Uterus (tissue), 4 donors: ENCODE results near the gene TSPAN18. TPM values are rescaled to one million over a fixed set of nuclear protein-coding genes. Genes with fewer than 3 reads are reported as not detected.

Source experiments
- DNase-seq, 2 donors: peaks; one replicate each; pipeline ENCODE4 v3.0.0-alpha.2; 2019 to 2020
- H3K27ac ChIP-seq, 2 donors: fragments of 200-600 bp; sonication (generic); 1 replicate in 1 of 2; 2 replicates in 1 of 2; pipeline ENCODE4 v1.5.1; 2016 to 2018
- H3K27me3 ChIP-seq, 2 donors: fragments of 200-600 bp; sonication (generic); one replicate each; pipeline ENCODE4 v1.5.1; 2018 to 2019; ENCODE audit warnings: control low read depth in 1 of 2
- H3K36me3 ChIP-seq, 2 donors: fragments of 200-600 bp; sonication (generic); one replicate each; pipeline ENCODE4 v1.5.1; 2019; ENCODE audit warnings: control low read depth in 1 of 2
- H3K4me1 ChIP-seq, 2 donors: fragments of 200-600 bp; sonication (generic); one replicate each; pipeline ENCODE4 v1.5.1; 2018 to 2019; ENCODE audit warnings: control low read depth in 1 of 2
- H3K4me3 ChIP-seq, 2 donors: fragments of 200-600 bp; sonication (generic); 1 replicate in 1 of 2; 2 replicates in 1 of 2; pipeline ENCODE4 v1.5.1; 2018 to 2019; ENCODE audit warnings: mild to moderate bottlenecking in 1 of 2
- H3K9me3 ChIP-seq, 2 donors: fragments of 200-600 bp; sonication (generic); one replicate each; pipeline ENCODE4 v1.5.1; 2019; ENCODE audit warnings: control low read depth in 1 of 2
- POLR2A ChIP-seq, 2 donors: fragments of 450-650 bp; IDR thresholded peaks; one replicate each; pipeline ENCODE4 v1.6.1; 2016; ENCODE audit warnings: antibody characterized with exemption in 2 of 2, mild to moderate bottlenecking in 1 of 2, moderate library complexity in 1 of 2
- intact Hi-C: fragments of 100-400 bp; cut with DNase I; formaldehyde crosslinking; loops from one replicate; pipeline ENCODE4 v1.15.1; 2023; ENCODE audit warnings: low total_unique reads
- total RNA-seq, 4 donors: library from RNA; depleted of rRNA in 3 of 4; stranded (reverse); fragments of >200 nt in 3 of 4; gene quantifications; one replicate each; pipeline versions ENCODE4 v1.1.0 to v1.2.4, GENCODE V29; 2014 to 2023
- TF ChIP-seq, protein P1 (sequence below), 4 experiments: fragments of 200-600 bp in 2 of 4; fragments of 450-650 bp in 2 of 4; sonication (generic) in 2 of 4; IDR thresholded peaks; one replicate each; pipeline ENCODE4 v1.5.1; 2016 to 2019; ENCODE audit warnings: antibody characterized with exemption in 4 of 4, mild to moderate bottlenecking in 2 of 4, moderate library complexity in 1 of 4
- donor health status: DM: yes; HTN: yes; CAD: no.

TSPAN18 gene
- total RNA-seq, 4 donors from 2014 or later = 1.2 to 117 (median 20.1) TPM

DNA sequence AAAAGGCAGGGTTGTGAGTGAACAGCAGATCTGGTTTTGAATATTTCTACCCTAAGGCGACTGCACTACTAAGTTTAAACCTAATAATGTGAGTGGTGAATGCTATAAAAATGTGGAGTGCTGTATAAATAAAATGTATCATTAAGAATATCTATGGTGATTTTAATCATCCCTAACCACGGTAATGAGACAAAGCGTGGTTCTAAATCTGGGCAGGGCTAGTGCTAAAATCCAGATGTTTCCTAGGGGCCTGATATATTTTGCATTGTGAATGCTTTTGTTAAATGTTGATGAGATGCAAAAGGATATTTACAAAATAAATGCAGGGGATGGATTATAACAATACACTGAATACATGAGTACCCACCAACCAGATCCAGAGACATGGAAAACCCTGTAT lies 58.1 kb downstream of the TSPAN18 start:
- no peak overlapping the region for H3K4me3 ChIP-seq
- no peaks in the 10 kb centered on the region for H3K4me1 ChIP-seq
- DNase-seq = no peak
- no peaks in the 10 kb centered on the region for H3K27me3 ChIP-seq
- no peaks in the 10 kb centered on the region for H3K9me3 ChIP-seq
- TF ChIP-seq, protein P1, sequence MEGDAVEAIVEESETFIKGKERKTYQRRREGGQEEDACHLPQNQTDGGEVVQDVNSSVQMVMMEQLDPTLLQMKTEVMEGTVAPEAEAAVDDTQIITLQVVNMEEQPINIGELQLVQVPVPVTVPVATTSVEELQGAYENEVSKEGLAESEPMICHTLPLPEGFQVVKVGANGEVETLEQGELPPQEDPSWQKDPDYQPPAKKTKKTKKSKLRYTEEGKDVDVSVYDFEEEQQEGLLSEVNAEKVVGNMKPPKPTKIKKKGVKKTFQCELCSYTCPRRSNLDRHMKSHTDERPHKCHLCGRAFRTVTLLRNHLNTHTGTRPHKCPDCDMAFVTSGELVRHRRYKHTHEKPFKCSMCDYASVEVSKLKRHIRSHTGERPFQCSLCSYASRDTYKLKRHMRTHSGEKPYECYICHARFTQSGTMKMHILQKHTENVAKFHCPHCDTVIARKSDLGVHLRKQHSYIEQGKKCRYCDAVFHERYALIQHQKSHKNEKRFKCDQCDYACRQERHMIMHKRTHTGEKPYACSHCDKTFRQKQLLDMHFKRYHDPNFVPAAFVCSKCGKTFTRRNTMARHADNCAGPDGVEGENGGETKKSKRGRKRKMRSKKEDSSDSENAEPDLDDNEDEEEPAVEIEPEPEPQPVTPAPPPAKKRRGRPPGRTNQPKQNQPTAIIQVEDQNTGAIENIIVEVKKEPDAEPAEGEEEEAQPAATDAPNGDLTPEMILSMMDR (IDR thresholded peaks at IDR 0.05) = no peak
- no peak for TF ChIP-seq POLR2A (IDR thresholded peaks at IDR 0.05)
- no peaks in the 10 kb centered on the region for H3K36me3 ChIP-seq
- H3K27ac ChIP-seq = no peak overlapping the region
- intact Hi-C loops = no loop called here

DNA sequence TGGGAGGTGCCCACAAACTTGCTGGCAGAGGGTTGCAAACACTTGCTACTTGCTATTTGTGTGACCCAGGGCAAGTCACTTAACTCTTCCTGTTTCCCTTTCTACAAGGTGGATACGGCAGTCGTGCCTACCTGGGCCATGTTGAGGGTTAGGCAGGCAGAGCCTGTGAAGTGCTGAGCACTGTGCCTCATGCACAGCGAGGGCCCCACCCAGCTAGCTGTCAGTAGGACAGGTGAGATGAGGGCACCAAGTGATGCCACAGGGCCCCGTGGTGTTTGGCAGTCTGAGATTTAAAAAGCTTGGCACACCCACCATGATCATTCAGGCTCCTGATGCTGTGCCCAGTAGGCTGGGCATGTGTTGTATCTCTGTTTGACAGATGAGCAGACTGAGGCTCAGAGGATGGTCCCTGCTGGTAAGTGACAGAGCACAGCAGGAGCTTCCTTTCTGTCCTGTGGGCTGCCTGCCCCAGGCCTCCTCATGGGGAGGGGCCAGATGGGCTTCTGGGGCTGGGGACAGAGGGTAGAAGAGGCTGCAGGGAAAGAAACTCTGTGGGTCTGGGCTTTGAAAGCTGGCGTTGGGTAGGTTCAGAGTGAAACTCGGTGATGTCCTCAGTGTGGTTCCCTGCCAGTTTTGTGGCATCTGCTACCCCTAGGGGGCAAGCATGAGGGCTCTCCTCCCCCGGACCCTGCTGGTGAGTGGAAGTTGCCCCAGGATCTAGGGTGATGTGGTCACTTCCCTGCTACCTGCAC lies 59.3 kb downstream of the TSPAN18 start:
- Histone ChIP-seq H3K4me1 (no peaks in the 10 kb centered on the region), H3K27ac (no peak overlapping the region), H3K4me3 (no peak overlapping the region), H3K27me3 (no peaks in the 10 kb centered on the region), H3K9me3 (no peaks in the 10 kb centered on the region), H3K36me3 (no peaks in the 10 kb centered on the region)
- intact Hi-C loops = no loop called here
- DNase-seq = no peak
- TF ChIP-seq, protein P1 (IDR thresholded peaks at IDR 0.05) = no peak
- no peak for TF ChIP-seq POLR2A (IDR thresholded peaks at IDR 0.05)

DNA sequence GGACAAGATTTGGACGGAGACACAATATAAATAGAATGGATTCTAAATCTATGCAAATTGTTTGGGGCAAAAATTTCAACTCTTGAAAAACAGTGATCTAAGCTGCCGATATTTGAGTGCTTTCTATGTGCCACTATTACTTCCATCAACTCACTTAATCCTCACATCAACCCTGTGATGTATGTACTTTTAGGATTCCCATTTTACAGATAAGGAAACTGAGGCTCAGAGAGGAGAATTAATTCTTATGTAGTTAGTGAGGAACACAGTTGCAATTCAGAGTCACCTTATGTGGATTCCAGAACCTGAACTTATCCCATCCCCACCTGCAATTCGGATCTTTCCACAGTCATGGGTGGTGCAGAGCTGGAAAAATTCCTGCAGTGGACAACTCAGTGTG lies 60.3 kb downstream of the TSPAN18 start:
- Histone ChIP-seq H3K27ac (no peak overlapping the region), H3K36me3 (no peaks in the 10 kb centered on the region), H3K4me3 (no peak overlapping the region), H3K27me3 (no peaks in the 10 kb centered on the region), H3K9me3 (no peaks in the 10 kb centered on the region), H3K4me1 (no peaks in the 10 kb centered on the region)
- TF ChIP-seq, protein P1 (IDR thresholded peaks at IDR 0.05) = no peak
- TF ChIP-seq POLR2A (IDR thresholded peaks at IDR 0.05) = no peak
- no peak for DNase-seq
- intact Hi-C loops = no loop called here

DNA sequence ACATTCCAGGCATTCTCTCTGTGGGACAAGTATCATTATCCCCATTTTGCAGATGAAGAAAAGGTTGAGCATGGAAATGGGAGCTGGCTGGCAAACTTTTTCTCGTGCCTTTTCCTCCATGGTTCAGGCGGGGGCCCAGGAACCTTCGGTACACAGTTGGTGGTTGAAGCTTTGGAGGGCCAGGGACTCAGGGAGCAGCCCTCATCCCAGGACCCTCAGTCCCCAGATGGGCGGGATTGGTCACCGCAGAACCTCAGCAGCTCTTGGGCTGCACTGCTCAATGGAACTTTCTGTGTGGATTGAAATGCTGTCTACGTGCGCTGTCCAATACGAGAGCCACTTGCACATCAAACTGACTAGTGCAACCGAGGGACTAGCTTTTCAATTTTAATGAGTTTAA lies 61.2 kb downstream of the TSPAN18 start:
- H3K4me1 ChIP-seq = no peaks in the 10 kb centered on the region
- intact Hi-C loops = no loop called here
- TF ChIP-seq POLR2A (IDR thresholded peaks at IDR 0.05) = no peak
- TF ChIP-seq, protein P1 (IDR thresholded peaks at IDR 0.05) = no peak
- no peaks in the 10 kb centered on the region for H3K9me3 ChIP-seq
- no peaks in the 10 kb centered on the region for H3K27me3 ChIP-seq
- no peak for DNase-seq
- no peak overlapping the region for H3K4me3 ChIP-seq
- no peak overlapping the region for H3K27ac ChIP-seq
- no peaks in the 10 kb centered on the region for H3K36me3 ChIP-seq

DNA sequence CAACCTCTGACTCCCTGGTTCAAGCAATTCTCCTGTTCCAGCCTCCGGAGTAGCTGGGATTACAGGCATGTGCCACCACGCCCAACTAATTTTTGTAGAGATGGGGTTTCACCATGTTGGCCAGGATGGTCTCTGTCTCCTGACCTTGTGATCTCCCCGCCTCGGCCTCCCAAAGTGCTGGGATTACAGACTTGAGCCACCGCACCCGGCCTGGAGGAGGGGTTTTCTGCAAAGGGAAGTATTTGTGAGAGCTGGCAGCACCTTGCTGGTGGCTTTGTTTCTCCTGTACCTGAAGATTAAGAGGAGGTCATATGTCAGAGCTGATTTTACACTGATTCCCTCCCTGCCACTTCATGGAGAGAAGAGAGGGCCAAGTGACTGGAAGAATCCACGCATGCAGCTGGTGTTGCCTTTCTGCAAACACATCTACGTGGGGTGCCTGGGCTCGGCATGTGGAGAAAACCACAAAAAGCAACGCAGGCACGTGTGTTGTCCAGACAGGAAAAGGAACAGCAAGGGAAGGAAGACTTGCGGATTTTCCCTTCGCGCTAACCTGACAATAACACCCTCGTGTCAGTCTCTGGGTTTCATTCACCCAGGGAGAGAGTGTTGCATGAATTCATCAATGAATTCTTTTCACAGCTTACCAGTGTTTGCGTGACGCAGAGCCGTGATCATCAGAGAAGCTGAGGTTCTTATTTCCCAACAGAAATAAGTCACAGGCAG lies 61.9 kb downstream of the TSPAN18 start:
- no peak for TF ChIP-seq POLR2A (IDR thresholded peaks at IDR 0.05)
- TF ChIP-seq, protein P1 (IDR thresholded peaks at IDR 0.05) = no peak
- no peak overlapping the region for H3K4me3 ChIP-seq
- DNase-seq = no peak
- no peaks in the 10 kb centered on the region for H3K27me3 ChIP-seq
- no peaks in the 10 kb centered on the region for H3K36me3 ChIP-seq
- H3K27ac ChIP-seq = no peak overlapping the region
- H3K4me1 ChIP-seq = peaks cover 0 to 3% of the 10 kb centered on the region in 2 donors
- no peaks in the 10 kb centered on the region for H3K9me3 ChIP-seq
- intact Hi-C loops = no loop called here
